Smooth muscle cell (in vitro differentiated cells): ENCODE results near the gene P2RY2. TPM values are rescaled to one million over a fixed set of nuclear protein-coding genes. Genes with fewer than 3 reads are reported as not detected.

ENCODE experiments used
- DNase-seq: peaks from one replicate; lab custom pipeline; 2025; ENCODE audit not compliant: unreplicated experiment; lab: John Stamatoyannopoulos, UW
- H2AFZ ChIP-seq: fragments of 200-600 bp; sonication (generic); 2 replicates; pipeline ENCODE4 v1.6.0; 2016; ENCODE audit warnings: antibody characterized with exemption, low read depth, mild to moderate bottlenecking
- H3F3A ChIP-seq: fragments of 200-600 bp; sonication (generic); 2 replicates; pipeline ENCODE4 v1.6.0; 2017; ENCODE audit warnings: antibody characterized with exemption, low read depth
- H3K27ac ChIP-seq: fragments of 200-600 bp; sonication (generic); 2 replicates; pipeline ENCODE4 v1.5.1; 2016; ENCODE audit warnings: low read depth, mild to moderate bottlenecking
- H3K27me3 ChIP-seq: fragments of 200-600 bp; sonication (generic); 2 replicates; pipeline ENCODE4 v1.6.1; 2016; ENCODE audit warnings: low read depth, mild to moderate bottlenecking
- H3K36me3 ChIP-seq: fragments of 200-600 bp; sonication (generic); 2 replicates; pipeline ENCODE4 v1.5.1; 2016; ENCODE audit warnings: low read depth
- H3K4me1 ChIP-seq: fragments of 200-600 bp; sonication (generic); 2 replicates; pipeline ENCODE4 v1.5.1; 2016; ENCODE audit warnings: low read depth
- H3K4me2 ChIP-seq: fragments of 200-600 bp; sonication (generic); 2 replicates; pipeline ENCODE4 v1.6.0; 2016; ENCODE audit warnings: mild to moderate bottlenecking
- H3K4me3 ChIP-seq: fragments of 200-600 bp; sonication (generic); 2 replicates; pipeline ENCODE4 v1.5.1; 2016; ENCODE audit warnings: mild to moderate bottlenecking
- H3K79me2 ChIP-seq: fragments of 200-600 bp; sonication (generic); 2 replicates; pipeline ENCODE4 v1.6.0; 2016; ENCODE audit warnings: low read depth, mild to moderate bottlenecking
- H3K9ac ChIP-seq: fragments of 200-600 bp; sonication (generic); 2 replicates; pipeline ENCODE4 v1.6.0; 2016; ENCODE audit warnings: low read depth
- H3K9me3 ChIP-seq: fragments of 200-600 bp; sonication (generic); replicated peaks from 2 replicates; pipeline ENCODE4 v1.5.1; 2016; ENCODE audit warnings: low read depth
- H4K20me1 ChIP-seq: fragments of 200-600 bp; sonication (generic); 2 replicates; pipeline ENCODE4 v1.6.0; 2016; ENCODE audit warnings: low read depth
- CTCF ChIP-seq: fragments of 200-600 bp; sonication (generic); IDR thresholded peaks from 2 replicates; pipeline ENCODE4 v1.5.1; 2017; ENCODE audit warnings: borderline replicate concordance, mild to moderate bottlenecking, antibody characterized with exemption; ENCODE audit not compliant: insufficient read depth, poor library complexity, severe bottlenecking
- WGBS: methylation state at CpG from one replicate; pipeline ENCODE4 v1.1.7; 2016; ENCODE audit warnings: low lambda C conversion rate; 5-methylcytosine and 5-hydroxymethylcytosine counted together
- polyA plus RNA-seq: library from polyadenylated mRNA; unstranded; fragments of >200 nt; fragmentation: Nextera tagmentation; extraction: Ambion mirVana; gene quantifications from 2 replicates; pipeline ENCODE4 v1.2.1, GENCODE V29; 2016
- total RNA-seq: library from RNA; depleted of rRNA; stranded (reverse); fragments of >200 nt; gene quantifications from 2 replicates; pipeline ENCODE4 v1.2.3, GENCODE V29; 2014

Gene P2RY2
- total and polyA plus RNA-seq, 2 experiments from 2014 or later = 5.8 TPM; not detected in 1

- Histone ChIP-seq H3K79me2 (no peaks in the 10 kb centered on the region), H3K9me3 (no peaks in the 10 kb centered on the region), H2AFZ (no peak overlapping the region), H3K36me3 (no peaks in the 10 kb centered on the region), H3F3A (no peaks in the 10 kb centered on the region), H3K4me3 (no peak overlapping the region), H3K9ac (no peak overlapping the region), H3K27ac (no peak overlapping the region), H4K20me1 (no peaks in the 10 kb centered on the region), H3K4me1 (no peaks in the 10 kb centered on the region), H3K27me3 (no peaks in the 10 kb centered on the region), H3K4me2 (no peak overlapping the region)
- DNase-seq = no peak
- no peak for TF ChIP-seq CTCF
These were observed 15.1 kb downstream of the P2RY2 start for GRCh38 chr11:73233211-73233610.

GRCh38 chr11:73233692-73234470, 15.8 kb downstream of the P2RY2 start:
- H3K4me2 ChIP-seq = no peak overlapping the region

GRCh38 chr11:73234471-73235181, 16.5 kb downstream of the P2RY2 start:
- no peak overlapping the region for H3K4me3 ChIP-seq
- no peak for TF ChIP-seq CTCF
- no peaks in the 10 kb centered on the region for H3K9me3 ChIP-seq
- no peak overlapping the region for H2AFZ ChIP-seq
- no peaks in the 10 kb centered on the region for H3F3A ChIP-seq
- no peaks in the 10 kb centered on the region for H4K20me1 ChIP-seq
- H3K27me3 ChIP-seq = no peaks in the 10 kb centered on the region
- no peak overlapping the region for H3K4me2 ChIP-seq
- 95% methylated on average over 56 of the region's 56 CpGs for WGBS
- no peak overlapping the region for H3K27ac ChIP-seq
- H3K79me2 ChIP-seq = no peaks in the 10 kb centered on the region
- no peak for DNase-seq
- H3K4me1 ChIP-seq = no peaks in the 10 kb centered on the region
- no peaks in the 10 kb centered on the region for H3K36me3 ChIP-seq
- no peak overlapping the region for H3K9ac ChIP-seq

More at GRCh38 chr11:73233692-73234470, 15.8 kb downstream of the P2RY2 start:
- no peaks in the 10 kb centered on the region for H4K20me1 ChIP-seq
- no peak for DNase-seq
- no peak for TF ChIP-seq CTCF
- no peak overlapping the region for H3K4me3 ChIP-seq
- no peaks in the 10 kb centered on the region for H3K4me1 ChIP-seq
- no peaks in the 10 kb centered on the region for H3F3A ChIP-seq
- H3K27me3 ChIP-seq = no peaks in the 10 kb centered on the region
- no peaks in the 10 kb centered on the region for H3K79me2 ChIP-seq
- H3K9ac ChIP-seq = no peak overlapping the region
- H3K27ac ChIP-seq = no peak overlapping the region
- H3K9me3 ChIP-seq = no peaks in the 10 kb centered on the region
- H2AFZ ChIP-seq = no peak overlapping the region
- 88% methylated on average over 23 of the region's 23 CpGs for WGBS
- no peaks in the 10 kb centered on the region for H3K36me3 ChIP-seq
